OCI-LY3 (cell line): Measurements from ENCODE around the gene WNT3.

ENCODE experiments used
- H2AFZ ChIP-seq: fragments of 200-600, 300-600 bp; shearing (Covaris generic); 2 replicates; pipeline ENCODE4 v1.6.0; 2014; ENCODE audit warnings: antibody characterized with exemption, low read depth, low read length
- H3K27ac ChIP-seq: fragments of 200-600, 300-600 bp; sonication (generic); 2 replicates; pipeline ENCODE4 v1.5.1; 2014; ENCODE audit warnings: mild to moderate bottlenecking, low read length, moderate library complexity, mixed read lengths
- H3K27me3 ChIP-seq: fragments of 200-600, 300-600 bp; sonication (generic); 2 replicates; pipeline ENCODE4 v1.6.1; 2014; ENCODE audit warnings: low read depth, low read length, mixed read lengths
- H3K36me3 ChIP-seq: fragments of 200-600, 300-600 bp; sonication (generic); replicated peaks from 2 replicates; pipeline ENCODE3; 2014; ENCODE audit warnings: low read depth, low read length, mixed read lengths
- H3K4me1 ChIP-seq: fragments of 300-600, 200-600 bp; sonication (generic); 2 replicates; pipeline ENCODE4 v1.6.1; 2014; ENCODE audit warnings: low read length, mixed read lengths
- H3K4me2 ChIP-seq: fragments of 200-600, 300-600 bp; sonication (generic); 2 replicates; pipeline ENCODE4 v1.6.1; 2014; ENCODE audit warnings: low read length, mixed read lengths
- H3K4me3 ChIP-seq: fragments of 300-600, 200-600 bp; sonication (generic); 2 replicates; pipeline ENCODE4 v1.5.1; 2014; ENCODE audit warnings: antibody characterized with exemption, mild to moderate bottlenecking, low read length, moderate library complexity
- H3K79me2 ChIP-seq: fragments of 300-600, 200-600 bp; shearing (Covaris generic); 2 replicates; pipeline ENCODE4 v1.6.1; 2014; ENCODE audit warnings: mild to moderate bottlenecking, low read length, mixed read lengths
- H3K9ac ChIP-seq: fragments of 300-600, 200-600 bp; shearing (Covaris generic); 2 replicates; pipeline ENCODE4 v1.6.0; 2014; ENCODE audit warnings: mild to moderate bottlenecking, low read length, moderate library complexity
- H3K9me3 ChIP-seq: fragments of 200-600, 300-600 bp; shearing (Covaris generic); 2 replicates; pipeline ENCODE4 v1.6.1; 2014; ENCODE audit warnings: low read length, mixed read lengths; ENCODE audit not compliant: insufficient read depth
- H4K20me1 ChIP-seq: fragments of 200-600, 300-600 bp; sonication (generic); 2 replicates; pipeline ENCODE4 v1.6.1; 2016; ENCODE audit warnings: low read length, mixed read lengths; ENCODE audit not compliant: insufficient read depth
- CTCF ChIP-seq: fragments of 200-600, 300-600 bp; sonication (generic); IDR thresholded peaks from 2 replicates; pipeline ENCODE4 v1.5.1; 2014; ENCODE audit warnings: antibody characterized with exemption, low read length, low read depth
- EZH2phosphoT487 ChIP-seq: fragments of 200-600 bp; shearing (Covaris generic); IDR thresholded peaks from 2 replicates; pipeline ENCODE4 v1.6.1; 2018; ENCODE audit warnings: antibody characterized with exemption, mixed run types, low read depth

Gene WNT3

DNA sequence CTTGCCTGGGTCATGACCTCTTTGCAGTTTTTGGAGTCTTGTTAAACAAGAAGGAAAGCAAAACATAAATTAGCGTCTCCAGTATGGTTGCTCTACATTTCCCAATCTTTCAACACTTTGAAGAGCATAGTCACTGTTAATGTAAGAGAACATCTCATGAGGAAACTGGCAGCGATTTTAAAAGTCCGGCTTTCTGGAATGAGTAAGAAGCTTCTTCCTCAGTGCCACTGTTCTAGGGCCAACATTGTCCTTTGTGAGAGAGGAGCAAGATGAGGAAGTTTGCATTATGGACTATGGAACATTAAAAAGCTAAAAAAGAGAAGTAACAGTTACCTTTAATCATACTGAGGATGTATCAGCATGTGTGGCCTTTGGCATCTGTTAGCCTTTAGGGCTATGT, 73.1 kb downstream of the WNT3 start:
- Histone ChIP-seq H3K79me2 (no peaks in the 10 kb centered on the region), H3K4me2 (no peak overlapping the region), H3K9ac (no peak overlapping the region), H3K27ac (no peak overlapping the region), H3K9me3 (no peaks in the 10 kb centered on the region), H3K4me1 (peaks cover 17% of the 10 kb centered on the region), H3K4me3 (no peak overlapping the region), H4K20me1 (no peaks in the 10 kb centered on the region), H3K27me3 (no peaks in the 10 kb centered on the region), H2AFZ (no peak overlapping the region), H3K36me3 (peaks cover 4% of the 10 kb centered on the region)
- no peak for TF ChIP-seq EZH2phosphoT487
- TF ChIP-seq CTCF: no peak

GRCh38 chr17:46744441-46744840, 74.1 kb downstream of the WNT3 start:
- Histone ChIP-seq H3K4me1 (peaks cover 13% of the 10 kb centered on the region), H4K20me1 (no peaks in the 10 kb centered on the region), H3K27me3 (no peaks in the 10 kb centered on the region), H3K9me3 (no peaks in the 10 kb centered on the region), H3K4me3 (no peak overlapping the region), H3K79me2 (no peaks in the 10 kb centered on the region), H3K4me2 (no peak overlapping the region), H3K36me3 (no peaks in the 10 kb centered on the region), H3K9ac (no peak overlapping the region), H2AFZ (no peak overlapping the region), H3K27ac (no peak overlapping the region)
- no peak for TF ChIP-seq CTCF
- TF ChIP-seq EZH2phosphoT487: no peak

DNA sequence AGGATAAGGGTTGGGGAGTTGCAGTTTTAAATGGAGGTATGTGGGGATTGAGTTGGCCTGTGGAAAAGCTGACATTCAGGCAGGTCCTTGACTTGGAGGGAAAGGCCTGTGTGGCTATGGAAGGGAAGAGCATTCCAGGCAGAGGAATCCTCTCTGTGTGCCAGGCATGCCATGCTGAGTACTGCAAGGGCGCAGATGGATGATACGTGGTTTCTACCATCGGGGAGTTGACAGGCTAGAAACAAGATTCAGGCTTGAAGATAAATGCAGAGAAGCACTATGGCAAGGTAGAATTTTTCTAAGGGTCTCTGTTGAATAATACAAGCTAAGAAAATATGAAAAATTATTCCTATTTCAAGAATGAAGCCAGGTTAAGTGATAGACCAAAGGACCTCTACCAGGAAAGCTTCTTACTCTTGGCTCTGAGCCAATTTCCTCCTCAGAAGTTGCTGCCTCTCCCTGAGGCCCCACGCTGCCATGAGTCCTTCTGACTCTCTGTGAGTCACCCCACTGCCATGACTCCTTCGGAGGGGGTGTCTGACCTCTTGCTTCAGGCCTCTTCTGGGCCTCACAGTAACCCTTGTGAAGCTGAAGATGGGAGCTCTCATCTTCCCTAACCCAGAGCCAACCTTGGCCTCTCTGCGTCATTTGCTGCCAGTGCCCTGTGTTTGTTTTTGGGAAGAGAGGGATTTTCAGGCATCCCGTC, 75.8 kb downstream of the WNT3 start:
- H3K27me3 ChIP-seq: no peaks in the 10 kb centered on the region
- H3K4me1 ChIP-seq: no peaks in the 10 kb centered on the region
- no peak overlapping the region for H3K9ac ChIP-seq
- no peaks in the 10 kb centered on the region for H3K9me3 ChIP-seq
- no peak overlapping the region for H2AFZ ChIP-seq
- H3K4me2 ChIP-seq: no peak overlapping the region
- no peaks in the 10 kb centered on the region for H3K79me2 ChIP-seq
- H3K27ac ChIP-seq: no peak overlapping the region
- no peak overlapping the region for H3K4me3 ChIP-seq
- H3K36me3 ChIP-seq: no peaks in the 10 kb centered on the region
- H4K20me1 ChIP-seq: no peaks in the 10 kb centered on the region
- no peak for TF ChIP-seq CTCF
- TF ChIP-seq EZH2phosphoT487: no peak

- Histone ChIP-seq H3K9ac (no peak overlapping the region), H3K36me3 (no peaks in the 10 kb centered on the region), H4K20me1 (no peaks in the 10 kb centered on the region), H3K9me3 (no peaks in the 10 kb centered on the region), H3K79me2 (no peaks in the 10 kb centered on the region), H3K4me3 (no peak overlapping the region), H3K4me1 (peaks cover 14% of the 10 kb centered on the region), H3K27ac (no peak overlapping the region), H2AFZ (no peak overlapping the region), H3K4me2 (no peak overlapping the region), H3K27me3 (no peaks in the 10 kb centered on the region)
- TF ChIP-seq EZH2phosphoT487 (no peak), CTCF (no peak)
These were observed 77.3 kb downstream of the WNT3 start for GRCh38 chr17:46741122-46741730.
